Measurements from ENCODE around the gene KLHL21. TPM values are rescaled to one million over a fixed set of nuclear protein-coding genes. Genes with fewer than 3 reads are reported as not detected.
"Not testable (repeated sequence)": the region's sequence is repeated elsewhere in the genome, so short reads cannot be mapped to it uniquely, and the experiment has no call there.

Gene KLHL21
- total RNA-seq, 1 donor from 2014 or later, result 15.9 TPM

DNA sequence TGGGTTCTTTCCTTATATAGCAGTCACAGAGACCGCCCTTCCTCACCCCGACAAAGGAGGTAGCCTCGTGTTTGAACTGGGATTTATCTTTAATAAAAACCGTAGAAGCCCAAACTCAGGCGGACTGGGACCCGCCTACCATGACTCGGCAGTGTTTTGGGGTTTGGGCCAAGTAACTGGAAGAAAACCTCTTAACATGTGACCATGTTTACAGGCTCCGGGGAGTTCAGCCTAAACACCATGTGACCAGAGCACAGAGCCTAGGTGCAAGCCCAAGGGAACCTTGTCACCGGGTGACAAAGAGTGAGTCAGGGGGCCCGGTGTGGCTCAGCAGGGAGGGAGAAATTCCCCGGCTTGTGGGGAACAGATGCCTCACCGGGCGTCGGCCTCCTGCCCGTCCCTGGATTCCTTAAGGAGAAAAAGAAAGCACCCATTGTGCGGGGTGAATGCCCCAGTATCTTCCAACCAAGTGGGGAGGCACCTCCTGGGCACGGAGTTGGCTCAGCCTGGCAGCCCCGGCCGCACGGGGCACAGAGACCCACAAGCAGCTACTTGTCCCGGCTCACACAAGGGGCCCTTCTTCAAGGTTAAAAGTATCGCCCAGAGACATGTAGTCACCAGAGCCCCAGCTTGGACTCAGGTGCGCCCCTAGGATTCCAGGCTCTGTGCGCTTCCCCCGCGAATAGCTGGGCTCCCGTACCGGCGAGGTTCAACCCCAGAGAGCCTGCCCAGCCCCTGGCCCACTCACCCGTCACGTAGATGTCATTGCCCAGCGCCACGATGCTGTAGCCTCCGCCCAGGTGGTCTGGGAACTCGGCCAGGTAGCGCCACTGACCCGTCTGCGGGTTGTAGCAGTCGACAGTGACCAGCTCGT, 1.4 kb downstream of the KLHL21 start:
- peaks cover 41% of the 10 kb centered on the region for H3K4me1 Mint-ChIP-seq
- H3K36me3 Mint-ChIP-seq (ENCODE audit: low read depth), result peaks cover 22% of the 10 kb centered on the region
- intact Hi-C loops (cut with micrococcal nuclease), result loop anchor here (1.0 kb wide), 1 partner anchor 100 kb away; the partner anchor contains the start of gene DNAJC11

GRCh38 chr1:6600410-6601048, 2.1 kb downstream of the KLHL21 start:
- H3K36me3 Mint-ChIP-seq (ENCODE audit: low read depth), result peaks cover 29% of the 10 kb centered on the region
- no peaks in the 10 kb centered on the region for H3K9me3 Mint-ChIP-seq
- TF ChIP-seq, protein P1, sequence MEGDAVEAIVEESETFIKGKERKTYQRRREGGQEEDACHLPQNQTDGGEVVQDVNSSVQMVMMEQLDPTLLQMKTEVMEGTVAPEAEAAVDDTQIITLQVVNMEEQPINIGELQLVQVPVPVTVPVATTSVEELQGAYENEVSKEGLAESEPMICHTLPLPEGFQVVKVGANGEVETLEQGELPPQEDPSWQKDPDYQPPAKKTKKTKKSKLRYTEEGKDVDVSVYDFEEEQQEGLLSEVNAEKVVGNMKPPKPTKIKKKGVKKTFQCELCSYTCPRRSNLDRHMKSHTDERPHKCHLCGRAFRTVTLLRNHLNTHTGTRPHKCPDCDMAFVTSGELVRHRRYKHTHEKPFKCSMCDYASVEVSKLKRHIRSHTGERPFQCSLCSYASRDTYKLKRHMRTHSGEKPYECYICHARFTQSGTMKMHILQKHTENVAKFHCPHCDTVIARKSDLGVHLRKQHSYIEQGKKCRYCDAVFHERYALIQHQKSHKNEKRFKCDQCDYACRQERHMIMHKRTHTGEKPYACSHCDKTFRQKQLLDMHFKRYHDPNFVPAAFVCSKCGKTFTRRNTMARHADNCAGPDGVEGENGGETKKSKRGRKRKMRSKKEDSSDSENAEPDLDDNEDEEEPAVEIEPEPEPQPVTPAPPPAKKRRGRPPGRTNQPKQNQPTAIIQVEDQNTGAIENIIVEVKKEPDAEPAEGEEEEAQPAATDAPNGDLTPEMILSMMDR (IDR thresholded peaks at IDR 0.05), result no peak
- H3K4me1 Mint-ChIP-seq, result peaks cover 43% of the 10 kb centered on the region
- intact Hi-C loops (cut with micrococcal nuclease), result loop anchor here (1.0 kb wide), 1 partner anchor 101 kb away; the partner anchor contains the start of gene DNAJC11
- ChIA-PET POLR2A (interaction anchor here (0.5 to 8.1 kb wide), 8 partner anchors 11 to 573 kb away, joined by 3 to 94 read pairs (median 6); partner anchors contain the start of genes NOL9, PHF13, TAS1R1 and ZBTB48), CTCF (interaction anchor here (1.3 to 2.9 kb wide), 2 partner anchors 19 to 46 kb away, joined by 4 to 11 read pairs; partner anchors contain the start of genes NOL9 and TAS1R1)
- DNase-seq, result no peak
- no peaks in the 10 kb centered on the region for H3K27me3 Mint-ChIP-seq
- H3K27ac Mint-ChIP-seq, result peak overlapping the region; percentile 91
- H3K4me3 Mint-ChIP-seq, result peak overlapping the region; percentile 91
- ATAC-seq (ENCODE audit: low read depth), result peak; percentile 0

More for the DNA sequence above, 1.4 kb downstream of the KLHL21 start:
- Mint-ChIP-seq H3K9me3 (no peaks in the 10 kb centered on the region), H3K27me3 (no peaks in the 10 kb centered on the region), H3K27ac (peak overlapping the region; percentile 91), H3K4me3 (peak overlapping the region; percentile 91)
- POLR2A ChIA-PET, result interaction anchor here (0.6 to 8.1 kb wide), 11 partner anchors 11 to 410 kb away, joined by 3 to 94 read pairs (median 4); partner anchors contain the start of genes CAMTA1, NOL9, PHF13 and TAS1R1
- CTCF ChIA-PET, result interaction anchor here (1.0 to 2.9 kb wide), 7 partner anchors 20 to 47 kb away, joined by 3 to 11 read pairs (median 4); partner anchors contain the start of genes NOL9, TAS1R1 and THAP3
- ATAC-seq (ENCODE audit: low read depth), result peak; percentile 39
- DNase-seq, result peak; percentile 52
- TF ChIP-seq, protein P1 (IDR thresholded peaks at IDR 0.05), result no peak

DNA sequence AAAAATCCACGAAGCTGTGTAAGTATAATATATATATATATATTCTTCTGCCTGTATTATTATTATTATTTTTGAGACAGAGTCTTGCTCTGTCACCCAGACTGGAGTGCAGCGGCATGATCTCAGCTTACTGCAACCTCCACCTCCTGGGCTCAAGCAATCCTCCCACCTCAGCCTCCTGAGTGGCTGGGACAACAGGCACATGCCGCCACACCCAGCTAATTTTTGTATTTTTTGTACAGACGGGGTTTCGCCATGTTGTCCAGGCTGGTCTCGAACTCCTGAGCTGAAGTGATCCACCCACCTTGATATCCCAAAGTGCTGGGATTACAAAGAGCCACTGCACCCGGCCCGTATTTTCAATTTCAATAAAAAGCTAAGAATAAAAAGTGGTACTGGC, 2.7 kb downstream of the KLHL21 start:
- ChIA-PET POLR2A (interaction anchor here (0.5 to 8.1 kb wide), 6 partner anchors 12 to 573 kb away, joined by 3 to 94 read pairs (median 22); partner anchors contain the start of genes NOL9, PHF13, TAS1R1 and ZBTB48), CTCF (interaction anchor here (1.3 kb wide), 1 partner anchor 19 kb away, joined by 4 read pairs; no protein-coding TSS in a partner anchor)
- H3K27me3 Mint-ChIP-seq; DNase-seq; ATAC-seq (ENCODE audit: low read depth); H3K9me3 Mint-ChIP-seq: not testable (repeated sequence)
- intact Hi-C loops (cut with micrococcal nuclease), result loop anchor here (2.0 kb wide), 1 partner anchor 13 kb away; the partner anchor contains the start of gene PHF13
- peak overlapping the region; percentile 91 for H3K27ac Mint-ChIP-seq
- peak overlapping the region; percentile 91 for H3K4me3 Mint-ChIP-seq
- peaks cover 43% of the 10 kb centered on the region for H3K4me1 Mint-ChIP-seq
- H3K36me3 Mint-ChIP-seq (ENCODE audit: low read depth), result peaks cover 35% of the 10 kb centered on the region

GRCh38 chr1:6599141-6599975, 3.3 kb downstream of the KLHL21 start:
- ChIA-PET POLR2A (interaction anchor here (5.6 to 8.1 kb wide), 3 partner anchors 13 to 45 kb away, joined by 38 to 94 read pairs (median 64); partner anchors contain the start of genes NOL9, PHF13, TAS1R1 and ZBTB48), CTCF (interaction anchor here (1.3 kb wide), 1 partner anchor 18 kb away, joined by 4 read pairs; no protein-coding TSS in a partner anchor)
- TF ChIP-seq, protein P1 (IDR thresholded peaks at IDR 0.05), result no peak
- no peak for ATAC-seq (ENCODE audit: low read depth)
- H3K36me3 Mint-ChIP-seq (ENCODE audit: low read depth), result peaks cover 39% of the 10 kb centered on the region
- DNase-seq, result no peak
- H3K4me1 Mint-ChIP-seq, result peaks cover 42% of the 10 kb centered on the region
- H3K27ac Mint-ChIP-seq, result peak overlapping the region; percentile 73
- peak overlapping the region; percentile 70 for H3K4me3 Mint-ChIP-seq
- H3K9me3 Mint-ChIP-seq, result no peaks in the 10 kb centered on the region
- no peaks in the 10 kb centered on the region for H3K27me3 Mint-ChIP-seq
- intact Hi-C loops (cut with micrococcal nuclease), result loop anchor here (2.0 kb wide), 1 partner anchor 13 kb away; the partner anchor contains the start of gene PHF13
